Progenitor cell of endocrine pancreas (in vitro differentiated cells): ENCODE measurements around the gene CACNA1E. TPM values are rescaled to one million over a fixed set of nuclear protein-coding genes. Genes with fewer than 3 reads are reported as not detected.

Experiments used
- DNase-seq: peaks from one replicate; pipeline ENCODE4 v3.0.0; 2021; ENCODE audit warnings: low spot score; ENCODE audit not compliant: unreplicated experiment
- H3K27ac Mint-ChIP-seq: 2 replicates; pipeline ENCODE4 v1.8.0; 2021; ENCODE audit warnings: mild to moderate bottlenecking, moderate library complexity, mixed read lengths
- H3K27me3 Mint-ChIP-seq: 2 replicates; pipeline ENCODE4 v1.8.0; 2021; ENCODE audit warnings: mixed read lengths
- H3K36me3 Mint-ChIP-seq: 2 replicates; pipeline ENCODE4 v1.8.0; 2022; ENCODE audit warnings: mixed read lengths; ENCODE audit not compliant: insufficient read depth
- H3K4me1 Mint-ChIP-seq: 2 replicates; pipeline ENCODE4 v1.8.0; 2021; ENCODE audit warnings: low read depth, mixed read lengths
- H3K4me3 Mint-ChIP-seq: 2 replicates; pipeline ENCODE4 v1.8.0; 2021; ENCODE audit warnings: low read depth, mild to moderate bottlenecking, moderate library complexity, mixed read lengths
- H3K9me3 Mint-ChIP-seq: 2 replicates; pipeline ENCODE4 v1.8.0; 2021; ENCODE audit warnings: low read depth, mixed read lengths
- total RNA-seq: library from RNA; stranded (reverse); gene quantifications from 2 replicates; pipeline ENCODE4 v1.2.1, GENCODE V29; 2021
- TF ChIP-seq, protein P1 (sequence below): fragments of 200-600 bp; sonication (generic); IDR thresholded peaks from one replicate; pipeline ENCODE4 v1.5.0; 2021; ENCODE audit warnings: antibody characterized with exemption, mild to moderate bottlenecking; ENCODE audit not compliant: unreplicated experiment

CACNA1E gene
- total RNA-seq, 1 donor from 2014 or later: 0.55 TPM

DNA sequence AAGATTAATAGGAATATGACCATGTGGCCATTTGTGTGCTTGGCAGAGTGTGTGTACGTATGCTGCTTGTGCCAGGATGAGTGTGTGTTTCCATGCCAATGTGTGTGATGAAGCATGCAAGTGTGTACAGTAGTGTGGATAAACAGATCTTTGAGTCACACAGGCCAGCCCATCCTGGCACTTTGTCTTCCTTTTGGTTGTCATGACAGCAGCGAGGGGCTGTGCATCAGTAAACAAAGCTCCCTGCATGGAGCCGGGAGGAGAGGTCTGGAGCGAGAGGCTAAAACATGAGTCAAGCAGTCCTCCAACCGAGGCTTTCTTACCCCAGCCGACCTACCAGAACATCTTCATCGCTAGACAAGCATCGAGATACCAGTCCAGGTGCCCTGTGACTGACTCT, 221.2 kb downstream of the CACNA1E start:
- H3K27ac Mint-ChIP-seq: no peak overlapping the region
- no peak overlapping the region for H3K4me3 Mint-ChIP-seq

DNA sequence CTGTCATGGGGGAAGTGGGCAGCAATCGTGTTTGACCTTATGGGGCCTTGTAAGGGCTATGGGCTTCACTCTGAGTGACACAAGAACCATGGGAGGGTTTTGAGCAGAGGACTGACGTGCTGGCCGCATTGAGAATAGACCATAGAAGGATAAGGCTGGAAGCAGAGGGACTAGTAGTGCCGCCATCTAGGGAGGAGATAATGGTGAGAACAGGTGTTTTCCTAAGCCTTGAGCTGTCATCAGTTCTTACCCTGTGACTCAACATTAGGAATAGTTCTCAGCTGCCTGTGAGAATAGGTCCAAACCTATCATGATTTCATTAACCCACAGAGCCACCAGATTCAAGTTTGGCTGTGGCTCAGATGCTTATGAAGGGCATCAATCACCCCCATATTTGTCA, 228.5 kb downstream of the CACNA1E start:
- Mint-ChIP-seq H3K27ac (no peak overlapping the region), H3K9me3 (no peaks in the 10 kb centered on the region), H3K27me3 (peaks cover 28% of the 10 kb centered on the region), H3K36me3 (no peaks in the 10 kb centered on the region), H3K4me3 (no peak overlapping the region), H3K4me1 (no peaks in the 10 kb centered on the region)
- TF ChIP-seq, protein P1, sequence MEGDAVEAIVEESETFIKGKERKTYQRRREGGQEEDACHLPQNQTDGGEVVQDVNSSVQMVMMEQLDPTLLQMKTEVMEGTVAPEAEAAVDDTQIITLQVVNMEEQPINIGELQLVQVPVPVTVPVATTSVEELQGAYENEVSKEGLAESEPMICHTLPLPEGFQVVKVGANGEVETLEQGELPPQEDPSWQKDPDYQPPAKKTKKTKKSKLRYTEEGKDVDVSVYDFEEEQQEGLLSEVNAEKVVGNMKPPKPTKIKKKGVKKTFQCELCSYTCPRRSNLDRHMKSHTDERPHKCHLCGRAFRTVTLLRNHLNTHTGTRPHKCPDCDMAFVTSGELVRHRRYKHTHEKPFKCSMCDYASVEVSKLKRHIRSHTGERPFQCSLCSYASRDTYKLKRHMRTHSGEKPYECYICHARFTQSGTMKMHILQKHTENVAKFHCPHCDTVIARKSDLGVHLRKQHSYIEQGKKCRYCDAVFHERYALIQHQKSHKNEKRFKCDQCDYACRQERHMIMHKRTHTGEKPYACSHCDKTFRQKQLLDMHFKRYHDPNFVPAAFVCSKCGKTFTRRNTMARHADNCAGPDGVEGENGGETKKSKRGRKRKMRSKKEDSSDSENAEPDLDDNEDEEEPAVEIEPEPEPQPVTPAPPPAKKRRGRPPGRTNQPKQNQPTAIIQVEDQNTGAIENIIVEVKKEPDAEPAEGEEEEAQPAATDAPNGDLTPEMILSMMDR: no peak
- DNase-seq: no peak

More for the DNA sequence above, 221.2 kb downstream of the CACNA1E start:
- Mint-ChIP-seq H3K4me1 (no peaks in the 10 kb centered on the region), H3K36me3 (no peaks in the 10 kb centered on the region), H3K27me3 (peaks cover 34% of the 10 kb centered on the region), H3K9me3 (no peaks in the 10 kb centered on the region)
- TF ChIP-seq, protein P1: no peak
- no peak for DNase-seq

DNA sequence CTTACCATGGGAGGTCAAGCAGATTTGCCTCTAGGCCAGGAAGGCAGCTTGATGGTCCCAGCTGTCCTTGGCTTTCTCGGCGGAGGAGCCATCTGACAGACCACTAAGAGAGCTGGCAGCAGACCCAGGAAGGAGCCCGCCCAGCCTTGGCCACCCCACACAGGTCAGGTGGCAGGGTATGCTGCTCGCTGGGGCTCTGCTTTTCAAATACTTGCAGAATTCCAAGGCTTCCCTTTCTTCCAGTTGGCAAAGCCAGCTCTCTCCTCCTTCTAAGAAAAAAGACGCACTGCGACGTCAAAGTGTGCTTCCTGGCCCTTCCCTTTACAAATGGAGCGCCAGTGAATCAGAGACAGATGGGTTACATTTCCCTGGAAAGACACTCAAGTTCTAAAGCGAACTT, 229.4 kb downstream of the CACNA1E start:
- Mint-ChIP-seq H3K4me1 (no peaks in the 10 kb centered on the region), H3K9me3 (no peaks in the 10 kb centered on the region), H3K27me3 (peaks cover 33% of the 10 kb centered on the region), H3K4me3 (no peak overlapping the region), H3K36me3 (no peaks in the 10 kb centered on the region), H3K27ac (no peak overlapping the region)
- TF ChIP-seq, protein P1: no peak
- DNase-seq: no peak

DNA sequence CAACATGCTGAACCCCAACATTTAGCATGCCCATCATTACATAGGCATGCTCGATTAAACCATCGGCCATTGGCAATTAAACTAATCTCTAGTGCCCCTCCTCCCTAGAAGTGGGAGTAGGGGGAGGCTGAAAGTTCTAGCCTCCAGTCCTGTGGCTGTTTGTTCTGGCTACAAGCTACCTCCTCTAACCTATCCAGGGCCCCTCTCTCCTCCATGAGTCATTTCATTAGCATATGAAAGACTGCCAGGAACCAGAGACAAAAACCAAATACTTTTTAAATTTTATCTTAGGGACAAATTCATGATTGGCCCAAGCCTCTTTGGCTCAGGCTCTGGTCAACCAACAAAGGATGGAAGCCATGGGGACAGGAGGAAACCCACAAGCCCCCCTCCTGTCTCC, 231.1 kb downstream of the CACNA1E start:
- TF ChIP-seq, protein P1: no peak
- H3K27me3 Mint-ChIP-seq: peaks cover 33% of the 10 kb centered on the region
- no peak overlapping the region for H3K27ac Mint-ChIP-seq
- H3K4me1 Mint-ChIP-seq: peaks cover 8% of the 10 kb centered on the region
- no peak for DNase-seq
- H3K9me3 Mint-ChIP-seq: no peaks in the 10 kb centered on the region
- H3K36me3 Mint-ChIP-seq: no peaks in the 10 kb centered on the region
- no peak overlapping the region for H3K4me3 Mint-ChIP-seq

DNA sequence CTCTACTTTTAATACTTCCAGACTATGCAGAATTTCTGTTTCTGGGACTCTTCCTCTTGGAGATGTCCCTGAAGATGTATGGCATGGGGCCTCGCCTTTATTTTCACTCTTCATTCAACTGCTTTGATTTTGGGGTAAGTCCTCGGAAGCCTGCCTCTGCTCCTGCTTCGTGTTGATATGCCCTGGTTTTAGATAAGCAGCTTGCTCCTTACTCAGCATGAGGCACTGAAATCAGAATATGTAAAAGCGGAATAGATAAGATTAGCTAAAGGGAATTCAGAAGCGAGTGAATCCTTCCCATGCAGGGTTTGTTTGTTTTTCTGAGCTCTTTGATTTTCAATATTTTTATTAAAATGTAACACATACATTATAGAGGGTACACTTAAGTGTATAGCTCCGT, 234.7 kb downstream of the CACNA1E start:
- Mint-ChIP-seq H3K27me3 (peaks cover 46% of the 10 kb centered on the region), H3K27ac (no peak overlapping the region), H3K36me3 (no peaks in the 10 kb centered on the region), H3K4me3 (no peak overlapping the region), H3K4me1 (peaks cover 8% of the 10 kb centered on the region), H3K9me3 (no peaks in the 10 kb centered on the region)
- DNase-seq: no peak
- TF ChIP-seq, protein P1: no peak
